ENCODE results near the gene CNNM4.

Gene CNNM4

GRCh38 chr2:96760036-96760985 lies at the start of gene CNNM4:
Gene CNNM4, plus strand, starts transcription at chr2:96760902. Its CDS starts 98 bp downstream, at chr2:96761000.
- peak; percentile 93 to 95 for DNase-seq

DNA sequence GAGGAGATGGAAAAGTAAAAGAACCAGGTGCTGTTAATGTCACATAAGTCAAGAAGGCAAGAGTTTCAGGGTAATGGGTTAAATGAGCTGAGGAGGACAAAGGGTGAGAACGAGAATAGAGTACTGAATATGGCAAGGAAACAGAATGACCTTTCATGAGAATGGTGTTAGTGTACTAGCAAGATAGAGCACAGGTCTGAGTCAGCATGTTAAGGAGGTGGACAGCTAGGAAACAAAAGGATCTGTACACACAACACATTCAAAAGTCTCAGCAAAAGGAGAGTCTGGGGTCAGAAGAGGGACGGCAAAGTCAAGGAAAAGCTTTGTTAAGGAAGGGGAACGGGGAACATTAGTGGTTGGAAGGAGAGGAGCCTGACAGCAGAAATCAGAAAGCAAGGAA lies 49.7 kb upstream of the CNNM4 start:
- no peak for DNase-seq

GRCh38 chr2:96715658-96716057 lies 45.0 kb upstream of the CNNM4 start:
- no peak for DNase-seq

DNA sequence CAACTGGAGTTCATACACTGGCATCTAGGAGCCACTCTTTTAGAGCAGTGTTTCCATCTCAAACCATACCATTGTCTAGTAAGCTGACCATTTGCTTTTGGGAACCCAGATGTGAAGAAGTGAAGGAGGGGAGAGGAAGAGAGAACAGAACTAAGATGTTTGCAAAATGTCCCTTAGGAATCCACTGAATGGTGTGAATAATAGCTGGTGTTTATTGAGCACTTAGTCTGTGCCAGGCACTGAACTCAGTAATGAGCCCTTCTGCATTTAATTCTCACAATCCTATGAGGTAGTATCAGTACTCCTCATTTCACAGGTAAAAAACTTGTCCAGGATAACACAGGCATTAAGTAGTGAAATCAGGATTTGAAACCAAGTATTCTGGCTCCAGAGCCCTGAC lies 44.3 kb upstream of the CNNM4 start:
- DNase-seq: no peak

- no peak for DNase-seq
These were observed 34.6 kb upstream of the CNNM4 start for GRCh38 chr2:96726131-96726530.

GRCh38 chr2:96727431-96727830 lies 33.3 kb upstream of the CNNM4 start:
- DNase-seq: no peak

GRCh38 chr2:96729748-96730147 lies 31.0 kb upstream of the CNNM4 start:
- no peak for DNase-seq

- no peak for DNase-seq
These were observed 30.5 kb upstream of the CNNM4 start for GRCh38 chr2:96730212-96730611.

DNA sequence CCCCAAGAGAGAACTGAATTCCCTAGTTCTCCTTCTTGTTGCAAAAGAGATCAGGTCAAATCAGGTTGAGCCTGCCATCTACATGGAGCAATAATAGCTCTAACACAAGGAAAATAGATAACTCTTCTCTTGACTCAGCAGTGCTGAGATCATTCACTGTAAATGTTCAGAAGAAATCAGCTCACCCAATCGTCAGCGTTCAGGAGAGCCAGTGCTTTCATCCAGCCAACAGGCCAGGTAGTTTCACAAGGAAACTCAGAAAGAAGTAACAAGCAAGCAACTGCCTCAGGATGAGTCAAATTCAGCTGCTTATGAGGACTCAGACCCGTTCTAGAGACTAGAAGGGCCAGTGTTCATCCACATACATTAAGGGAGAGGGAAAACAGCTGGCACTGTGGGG lies 26.8 kb upstream of the CNNM4 start:
- DNase-seq: no peak

DNA sequence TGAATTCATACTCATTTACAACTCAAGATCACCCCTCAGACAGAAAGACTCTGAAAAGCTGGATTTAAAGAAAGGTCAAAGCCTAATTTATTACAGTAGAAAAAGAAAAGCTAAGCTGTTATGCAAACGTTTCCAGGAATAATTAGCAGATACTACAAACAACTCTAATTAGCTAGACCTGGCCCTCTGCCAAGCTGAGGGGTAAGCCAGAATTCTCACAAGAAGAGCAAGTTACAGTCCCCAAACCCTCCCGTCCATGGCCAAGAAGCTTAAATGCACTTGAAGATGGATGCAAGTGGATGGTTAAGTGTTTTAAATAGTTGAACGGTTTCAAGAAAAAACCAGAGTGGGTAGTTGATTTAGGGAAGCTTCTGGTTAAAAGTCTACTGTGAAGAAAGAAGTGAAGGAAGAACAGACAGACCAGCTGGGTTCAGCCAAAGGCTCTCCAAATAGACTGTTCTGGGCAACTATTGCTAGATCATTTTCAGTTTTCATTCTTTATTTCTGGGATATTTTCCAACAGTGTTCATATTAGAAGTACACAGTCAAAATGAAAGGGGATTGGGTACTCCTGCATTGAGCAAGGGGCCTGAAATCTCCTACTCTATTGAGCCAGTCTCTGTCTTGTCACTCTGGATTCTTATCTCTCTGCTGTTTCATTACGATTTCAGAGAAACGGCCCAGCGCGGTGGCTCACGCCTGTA lies 25.7 kb upstream of the CNNM4 start:
- no peak for DNase-seq

DNA sequence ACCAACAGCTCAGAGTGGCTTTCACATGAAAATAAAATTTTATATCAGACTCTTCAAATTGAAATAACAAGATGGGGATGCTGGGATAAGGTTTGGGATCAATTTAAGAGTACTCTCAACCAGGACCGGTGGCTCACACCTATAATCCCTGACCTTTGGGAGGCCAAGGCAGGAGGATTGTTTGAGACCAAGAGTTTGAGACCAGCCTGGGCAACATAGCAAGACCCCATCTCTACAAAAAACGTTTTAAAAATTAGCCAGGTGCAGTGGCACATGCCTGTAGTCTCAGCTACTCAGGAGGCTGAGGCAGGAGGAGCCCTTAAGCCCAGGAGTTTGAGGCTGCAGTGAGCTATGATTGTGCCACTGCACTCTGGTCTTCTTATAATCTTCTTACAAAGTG lies 23.5 kb upstream of the CNNM4 start:
- DNase-seq: no peak

DNA sequence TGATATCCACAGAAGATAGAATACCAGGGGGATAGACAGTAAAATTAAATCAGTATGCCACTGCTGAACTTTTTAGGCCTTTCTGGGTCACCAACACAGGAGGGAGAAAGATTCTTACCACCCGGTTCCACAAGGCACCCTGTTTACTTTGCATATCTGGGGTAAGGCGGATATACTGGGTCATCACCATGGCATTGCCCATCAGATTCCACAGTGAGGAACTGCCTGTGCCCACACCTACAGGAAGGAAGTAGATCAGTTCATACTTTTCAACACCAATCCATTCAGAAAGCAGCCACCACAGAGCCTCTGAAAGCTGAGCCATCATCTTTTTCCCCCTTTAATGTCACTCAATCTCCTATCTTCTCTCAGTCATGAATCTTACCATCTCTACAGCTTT lies 22.9 kb upstream of the CNNM4 start:
- no peak for DNase-seq

GRCh38 chr2:96739076-96739632 lies 21.5 kb upstream of the CNNM4 start:
- DNase-seq: no peak

DNA sequence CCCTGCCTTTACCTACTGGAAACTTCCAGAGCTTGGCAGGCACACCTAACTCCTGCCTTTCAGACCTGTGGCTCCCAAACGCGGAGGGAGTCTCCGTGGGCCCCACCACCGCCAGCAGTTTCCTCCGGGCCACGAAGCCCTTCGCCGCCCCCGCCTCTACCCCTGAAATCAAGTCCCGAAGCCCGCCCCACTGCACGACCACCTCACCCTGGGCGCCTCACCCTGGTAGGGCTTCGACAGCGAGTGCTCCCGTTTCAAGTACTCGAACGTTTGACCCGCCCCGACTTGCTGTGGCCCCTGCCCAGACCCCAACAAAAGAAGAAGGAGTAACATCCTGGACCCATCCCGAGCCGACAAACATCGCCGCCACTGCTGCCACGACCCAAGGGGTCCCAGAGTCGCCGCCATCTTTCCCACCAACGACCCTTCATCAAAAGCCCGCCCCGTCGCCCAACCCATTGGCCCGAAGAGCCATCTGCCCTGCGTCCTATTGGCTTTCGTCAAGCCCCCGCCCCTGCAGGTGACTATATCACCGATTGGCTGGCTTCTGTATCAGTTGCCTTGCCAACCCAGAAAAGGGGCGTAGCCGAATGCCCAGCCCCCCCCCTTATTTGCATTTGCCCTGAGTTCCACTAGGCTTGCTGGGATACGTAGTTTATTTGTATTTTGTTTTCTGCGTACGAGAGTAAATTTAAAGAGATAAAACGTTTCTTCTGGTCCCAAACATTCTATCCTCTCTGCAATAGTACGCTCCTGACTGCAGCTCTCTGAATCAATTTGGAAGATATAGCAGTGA lies 20.9 kb upstream of the CNNM4 start, which contains the start of gene LMAN2L:
TSS of gene LMAN2L (minus strand) at position 432 of the 796 bp plus-strand sequence. CDS start at position 408, 24 bp downstream.
- DNase-seq: peak; percentile 95

DNA sequence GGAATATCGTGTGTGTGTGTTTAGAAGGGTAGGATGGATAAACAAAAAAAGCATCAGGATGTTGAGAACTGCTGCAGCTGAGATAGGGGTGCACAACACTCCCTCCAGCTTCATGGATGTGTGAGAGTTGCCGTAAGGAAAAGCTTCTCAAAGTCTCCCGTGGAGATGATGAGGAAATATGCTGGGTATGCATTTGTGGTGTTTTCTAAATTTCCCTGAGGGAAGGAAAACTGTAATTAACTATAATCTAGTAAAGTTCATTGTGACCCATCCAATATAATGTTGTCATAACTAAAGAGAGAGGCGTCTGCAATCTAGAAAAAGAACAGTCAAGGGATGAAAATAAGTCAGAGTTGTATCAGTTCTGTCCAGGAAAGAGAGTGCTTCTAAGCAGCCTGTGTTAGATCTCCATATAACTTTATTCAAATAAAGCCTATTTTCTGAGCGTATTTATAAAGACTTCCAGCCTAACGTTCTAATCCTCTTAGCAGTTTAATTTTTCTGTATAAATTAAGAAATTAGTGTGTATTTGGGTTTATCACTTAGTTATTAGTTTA lies 13.6 kb upstream of the CNNM4 start:
- no peak for DNase-seq

DNA sequence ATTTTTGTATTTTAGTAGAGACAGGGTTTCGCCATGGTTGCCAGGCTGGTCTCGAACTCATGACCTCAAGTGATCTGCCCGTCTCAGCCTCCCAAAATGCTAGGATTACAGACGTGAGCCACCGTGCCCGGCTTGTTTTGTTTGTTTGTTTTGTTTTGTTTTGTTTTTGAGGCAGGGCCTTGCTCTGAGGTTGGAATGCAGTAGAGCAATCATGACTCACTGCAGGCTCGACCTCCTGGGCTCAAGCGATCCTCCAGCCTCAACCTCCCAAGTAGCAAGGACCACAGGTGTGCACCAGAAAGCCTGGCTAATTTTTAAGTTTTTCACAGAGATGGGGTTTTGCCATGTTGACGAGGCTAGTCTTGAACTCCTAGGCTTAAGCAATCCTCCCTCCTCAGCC lies 8.9 kb upstream of the CNNM4 start:
- DNase-seq: no peak

DNA sequence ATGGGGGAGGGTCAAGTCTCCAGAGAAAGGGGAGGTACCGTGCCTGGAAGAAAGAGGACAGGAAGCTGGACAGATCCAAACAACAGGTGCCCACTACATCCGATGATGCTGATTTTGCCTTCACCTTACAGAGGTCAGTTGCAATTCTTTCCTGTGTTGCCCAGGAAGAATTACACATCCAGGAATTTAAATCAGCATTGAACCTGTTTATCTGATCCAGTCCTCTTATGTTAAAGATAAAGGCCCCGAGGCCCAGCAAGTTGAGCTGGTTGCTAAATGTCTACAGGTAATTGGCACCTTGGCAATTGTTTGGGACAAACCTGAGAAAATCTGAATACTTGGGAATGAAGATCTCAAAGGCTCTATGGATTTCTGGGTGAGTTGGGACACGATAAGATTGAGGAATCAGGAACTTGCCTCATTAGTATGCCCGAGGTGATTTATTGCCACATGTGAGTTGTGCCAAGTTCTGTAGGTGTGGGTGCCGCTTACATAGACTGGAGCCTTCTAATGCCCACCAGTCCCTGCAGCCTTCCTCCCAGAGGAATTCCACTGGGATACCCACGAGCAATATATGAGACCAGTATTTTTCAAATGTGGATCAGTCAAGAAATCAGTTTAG lies 6.9 kb upstream of the CNNM4 start:
- DNase-seq: no peak

DNA sequence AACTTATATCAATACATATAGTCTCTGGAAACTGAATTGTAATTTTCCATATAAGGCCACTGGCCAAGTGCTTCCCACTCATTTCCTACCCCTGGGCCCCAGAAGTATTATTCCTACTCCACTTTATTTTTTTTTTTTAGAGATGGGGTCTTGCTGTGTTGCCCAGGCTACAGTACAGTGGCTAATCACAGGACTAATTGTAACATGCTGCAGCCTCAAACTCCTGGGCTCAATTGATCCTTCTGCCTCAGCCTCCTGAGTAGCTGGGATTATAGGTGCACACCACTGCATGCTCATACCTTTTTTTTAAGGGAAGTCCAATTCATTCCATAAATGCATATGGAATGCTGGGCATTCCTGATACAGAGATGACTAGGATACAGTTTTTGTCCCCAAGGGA lies 6.4 kb upstream of the CNNM4 start:
- no peak for DNase-seq

DNA sequence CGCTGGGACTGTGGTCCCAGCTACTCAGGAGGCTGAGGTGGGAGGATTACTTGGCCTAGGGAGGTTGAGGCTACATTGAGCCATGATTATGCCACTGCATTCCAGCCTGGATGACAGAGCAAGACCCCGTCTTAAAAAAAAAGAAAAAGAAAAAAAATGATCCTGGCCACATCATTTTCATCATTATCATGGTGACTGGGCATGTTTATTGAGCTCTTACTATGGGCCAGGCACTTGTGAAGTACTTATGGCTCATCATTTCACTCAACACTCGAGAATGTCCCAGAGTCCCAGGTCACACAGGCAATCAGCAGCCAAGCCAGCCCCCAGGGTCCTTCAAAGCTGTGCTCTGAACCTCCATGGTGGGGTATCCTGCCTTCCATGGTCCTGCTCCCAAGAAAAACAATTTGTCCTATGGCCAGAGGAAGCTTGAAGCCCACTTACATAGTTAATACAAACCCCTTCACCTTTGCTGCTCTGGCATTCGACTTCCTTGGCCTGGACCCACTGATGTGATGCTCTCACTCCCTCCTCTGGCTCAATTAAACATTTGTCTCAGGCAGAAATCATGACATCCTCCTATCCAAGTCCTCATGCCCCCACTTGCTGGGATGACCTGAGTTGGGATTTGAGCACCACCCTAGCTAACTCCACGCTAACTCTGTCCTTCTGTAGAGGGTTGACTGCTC lies 3.8 kb upstream of the CNNM4 start:
- no peak for DNase-seq

DNA sequence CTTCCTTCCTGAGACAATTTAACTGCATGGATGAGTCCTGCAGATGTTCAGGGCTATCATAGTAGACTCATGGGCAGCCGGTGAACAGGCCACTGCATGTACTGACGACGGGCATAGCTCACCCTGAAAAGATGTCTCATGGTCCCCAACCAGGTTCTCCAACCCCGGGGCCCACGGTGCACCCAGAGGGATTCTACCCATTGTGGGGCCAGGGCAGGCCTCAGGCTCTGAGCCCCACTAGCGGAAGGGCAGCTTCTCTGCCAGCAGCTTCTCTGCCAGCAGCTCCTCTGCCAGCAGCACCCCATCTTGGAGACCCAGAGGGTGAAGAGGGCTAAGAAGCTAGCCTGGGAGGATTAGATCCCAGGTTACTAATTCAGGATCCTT lies 3.2 kb upstream of the CNNM4 start:
- no peak for DNase-seq

GRCh38 chr2:96758987-96759386 lies 1.7 kb upstream of the CNNM4 start:
- DNase-seq: no peak

Data from activated T-cell treated with anti-CD3 and anti-CD28 coated beads, Interleukin-2, amount 50 U/mL, for 48 hours (primary cell).